Endothelial cell (in vitro differentiated cells): ENCODE measurements around the gene LRRFIP1. TPM values are rescaled to one million over a fixed set of nuclear protein-coding genes. Genes with fewer than 3 reads are reported as not detected.

Experiments used
- DNase-seq: peaks from one replicate; pipeline ENCODE4 v3.0.0; 2021; ENCODE audit warnings: low spot score
- H3K27ac Mint-ChIP-seq: one replicate; pipeline ENCODE4 v1.8.0; 2021; ENCODE audit warnings: mixed read lengths, inconsistent platforms; ENCODE audit not compliant: unreplicated experiment
- H3K27me3 Mint-ChIP-seq: one replicate; pipeline ENCODE4 v1.8.0; 2021; ENCODE audit warnings: mild to moderate bottlenecking, moderate library complexity, mixed read lengths, inconsistent platforms; ENCODE audit not compliant: unreplicated experiment
- H3K36me3 Mint-ChIP-seq: one replicate; pipeline ENCODE4 v1.8.0; 2021; ENCODE audit warnings: mild to moderate bottlenecking, low read depth, mixed read lengths, inconsistent platforms; ENCODE audit not compliant: unreplicated experiment
- H3K4me1 Mint-ChIP-seq: one replicate; pipeline ENCODE4 v1.8.0; 2021; ENCODE audit warnings: mild to moderate bottlenecking, mixed read lengths, inconsistent platforms; ENCODE audit not compliant: unreplicated experiment
- H3K4me3 Mint-ChIP-seq: one replicate; pipeline ENCODE4 v1.8.0; 2021; ENCODE audit warnings: mild to moderate bottlenecking, mixed read lengths, inconsistent platforms; ENCODE audit not compliant: unreplicated experiment
- H3K9me3 Mint-ChIP-seq: one replicate; pipeline ENCODE4 v1.8.0; 2021; ENCODE audit warnings: mixed read lengths, inconsistent platforms; ENCODE audit not compliant: unreplicated experiment
- CTCF ChIP-seq: fragments of 200-600 bp; sonication (generic); IDR thresholded peaks from one replicate; pipeline ENCODE4 v1.5.0; 2021; ENCODE audit warnings: antibody characterized with exemption; ENCODE audit not compliant: unreplicated experiment
- total RNA-seq: library from RNA; stranded (reverse); fragmentation: NEBNext Ultra II Directional; extraction: Animal tissue kit (Norgen Biotek cat#: 25700); gene quantifications from one replicate; pipeline ENCODE4 v1.2.1, GENCODE V29; 2021; ENCODE audit not compliant: unreplicated experiment

LRRFIP1 gene
- total RNA-seq, 1 donor from 2014 or later: 105 TPM

- H3K4me1 Mint-ChIP-seq: peaks cover 29% of the 10 kb centered on the region
- no peaks in the 10 kb centered on the region for H3K9me3 Mint-ChIP-seq
- DNase-seq: no peak
Measured at GRCh38 chr2:237711458-237712150, 84.2 kb downstream of the LRRFIP1 start.

GRCh38 chr2:237712477-237713377, 85.3 kb downstream of the LRRFIP1 start:
- H3K4me1 Mint-ChIP-seq: peaks cover 18% of the 10 kb centered on the region

More at GRCh38 chr2:237711458-237712150, 84.2 kb downstream of the LRRFIP1 start:
- peaks cover 12% of the 10 kb centered on the region for H3K36me3 Mint-ChIP-seq
- H3K27ac Mint-ChIP-seq: peak overlapping the region; percentile 74
- TF ChIP-seq CTCF: no peak
- no peak overlapping the region for H3K4me3 Mint-ChIP-seq
- peaks cover 3% of the 10 kb centered on the region for H3K27me3 Mint-ChIP-seq

GRCh38 chr2:237714690-237715458, 87.5 kb downstream of the LRRFIP1 start:
- no peak for DNase-seq
- Mint-ChIP-seq H3K4me3 (no peak overlapping the region), H3K36me3 (peaks cover 12% of the 10 kb centered on the region), H3K27ac (no peak overlapping the region), H3K9me3 (no peaks in the 10 kb centered on the region), H3K27me3 (peaks cover 1% of the 10 kb centered on the region), H3K4me1 (peaks cover 22% of the 10 kb centered on the region)
- no peak for TF ChIP-seq CTCF

More at GRCh38 chr2:237712477-237713377, 85.3 kb downstream of the LRRFIP1 start:
- TF ChIP-seq CTCF: no peak
- Mint-ChIP-seq H3K27me3 (peaks cover 3% of the 10 kb centered on the region), H3K9me3 (no peaks in the 10 kb centered on the region), H3K36me3 (peaks cover 12% of the 10 kb centered on the region), H3K27ac (no peak overlapping the region), H3K4me3 (no peak overlapping the region)
- no peak for DNase-seq

- Mint-ChIP-seq H3K4me1 (peaks cover 22% of the 10 kb centered on the region), H3K27ac (no peak overlapping the region), H3K27me3 (peaks cover 1% of the 10 kb centered on the region), H3K4me3 (no peak overlapping the region), H3K36me3 (peaks cover 12% of the 10 kb centered on the region), H3K9me3 (no peaks in the 10 kb centered on the region)
- no peak for DNase-seq
- no peak for TF ChIP-seq CTCF
Measured at GRCh38 chr2:237715459-237715947, 88.1 kb downstream of the LRRFIP1 start.
